HepG2 (cell line): ENCODE measurements around the gene CTSS. TPM values are rescaled to one million over a fixed set of nuclear protein-coding genes. Genes with fewer than 3 reads are reported as not detected.

Experiments used
- ATAC-seq: fragments of 200-7000 bp; cut with Tn5 transposase; 3 replicates; pipeline ENCODE4 v1.9.1; 2020; ENCODE audit warnings: mild to moderate bottlenecking, moderate library complexity
- BruUV-seq: library from RNA; stranded (reverse); fragments of 400-500 nt; replicated peaks from 2 replicates; lab custom pipeline; 2021; lab: Mats Ljungman, UMichigan
- CTCF ChIA-PET: fragments of 300-600 bp; formaldehyde crosslinking; extraction: SDS; loops from one replicate; lab custom pipeline; 2021; ENCODE audit warnings: low total read pairs, inconsistent platforms, low intra/inter-chr PET ratio; lab: Yijun Ruan, JAX
- POLR2A ChIA-PET: fragments of 350-600 bp; sonication (Branson Sonifier 250); formaldehyde crosslinking; loops from one replicate; lab custom pipeline; 2020; ENCODE audit warnings: antibody characterized with exemption, inconsistent platforms; lab: Yijun Ruan, JAX
- DNase-seq: peaks from one replicate; pipeline ENCODE4 v3.0.0-alpha.2; 2015; ENCODE audit warnings: low spot score
- FAIRE-seq: peaks from 3 replicates; lab custom pipeline; 2011; peaks lifted over from hg19 to GRCh38; lab: Jason Lieb, UNC
- H2AFZ ChIP-seq: one replicate; pipeline ENCODE4 v1.6.1; 2011; ENCODE audit warnings: low read length, inconsistent platforms
- H3K27ac ChIP-seq: fragments of 300-600 bp; 3 replicates; pipeline ENCODE4 v1.8.0; 2011; ENCODE audit warnings: mixed run types, mild to moderate bottlenecking, mixed read lengths, low read length, inconsistent platforms; ENCODE audit not compliant: insufficient read depth; ENCODE audit errors: extremely low read length
- H3K27me3 ChIP-seq, 2 experiments: fragments of 200-600 bp in 1 of 2; 2 replicates in 1 of 2; 3 replicates in 1 of 2; pipeline versions ENCODE4 v1.6.0 to v1.8.0; 2011; ENCODE audit warnings: low read length in 2 of 2, mild to moderate bottlenecking in 2 of 2, moderate library complexity in 2 of 2, inconsistent platforms in 1 of 2; ENCODE audit not compliant: insufficient read depth in 2 of 2, control insufficient read depth in 1 of 2
- H3K36me3 ChIP-seq, 2 experiments: fragments of 200-600 bp in 1 of 2; replicated peaks in 1 of 2; 2 replicates in 1 of 2; 3 replicates in 1 of 2; pipeline versions ENCODE4 v1.5.1 to v1.8.0; 2011; ENCODE audit warnings: low read length in 2 of 2, inconsistent platforms in 1 of 2; ENCODE audit not compliant: insufficient read depth in 2 of 2, control insufficient read depth in 1 of 2
- H3K4me1 ChIP-seq: 2 replicates; pipeline ENCODE4 v1.5.1; 2012; ENCODE audit warnings: low read length, inconsistent platforms; ENCODE audit not compliant: insufficient read depth
- H3K4me2 ChIP-seq: 2 replicates; pipeline ENCODE4 v1.6.0; 2011; ENCODE audit warnings: low read depth, low read length, inconsistent platforms
- H3K4me3 ChIP-seq, 3 experiments: fragments of 200-600 bp in 1 of 3; sonication (generic), shearing (Covaris generic) in 1 of 3; replicated peaks in 1 of 3; 2 replicates each; pipeline ENCODE4 v1.5.1; 2011 to 2016; ENCODE audit warnings: low read length in 3 of 3, inconsistent platforms in 2 of 3, low read depth in 2 of 3, mild to moderate bottlenecking in 2 of 3, control low read depth in 1 of 3, mixed read lengths in 1 of 3; ENCODE audit not compliant: insufficient read depth in 1 of 3
- H3K79me2 ChIP-seq: one replicate; pipeline ENCODE4 v1.6.1; 2011; ENCODE audit warnings: low read length, inconsistent platforms; ENCODE audit not compliant: insufficient read depth
- H3K9ac ChIP-seq: 2 replicates; pipeline ENCODE4 v1.6.0; 2011; ENCODE audit warnings: mild to moderate bottlenecking, low read depth, low read length, inconsistent platforms; ENCODE audit not compliant: insufficient read depth
- H3K9me3 ChIP-seq: 2 replicates; pipeline ENCODE4 v1.5.1; 2012; ENCODE audit warnings: mild to moderate bottlenecking, low read length
- H4K20me1 ChIP-seq: 2 replicates; pipeline ENCODE4 v1.6.0; 2011; ENCODE audit warnings: inconsistent platforms, mild to moderate bottlenecking, low read length, moderate library complexity; ENCODE audit not compliant: insufficient read depth
- ASH2L ChIP-seq: fragments of 300-600, 200-600 bp; sonication (generic); IDR thresholded peaks from 2 replicates; pipeline ENCODE4 v1.7.0; 2017; ENCODE audit warnings: low read depth, mild to moderate bottlenecking, moderate library complexity, mixed read lengths, low read length; ENCODE audit not compliant: insufficient read length
- E2F2 ChIP-seq: sonication (generic); formaldehyde crosslinking; IDR thresholded peaks from 2 replicates; pipeline ENCODE4 v1.4.0; 2020; ENCODE audit warnings: missing genetic modification reagents, borderline replicate concordance
- ELF1 ChIP-seq: sonication (generic); formaldehyde crosslinking; IDR thresholded peaks from 2 replicates; pipeline ENCODE4 v1.4.0; 2020; ENCODE audit warnings: missing genetic modification reagents
- HCFC1 ChIP-seq: fragments of 150-350 bp; IDR thresholded peaks from 2 replicates; pipeline ENCODE4 v1.6.1; 2014; ENCODE audit warnings: low read depth, low read length
- HNRNPK ChIP-seq: fragments of 200-400 bp; formaldehyde crosslinking; IDR thresholded peaks from 2 replicates; pipeline ENCODE4 v1.6.1; 2018; ENCODE audit warnings: low read length, low read depth, moderate library complexity, mild to moderate bottlenecking; ENCODE audit not compliant: poor library complexity, severe bottlenecking
- KDM2A ChIP-seq: sonication (generic); formaldehyde crosslinking; IDR thresholded peaks from 2 replicates; pipeline ENCODE4 v1.4.0; 2020; ENCODE audit warnings: low read depth, missing genetic modification reagents, borderline replicate concordance
- MAFG ChIP-seq: sonication (generic); formaldehyde crosslinking; IDR thresholded peaks from 2 replicates; pipeline ENCODE4 v1.5.1; 2020; ENCODE audit warnings: mild to moderate bottlenecking, missing genetic modification reagents
- NCOA1 ChIP-seq: sonication (generic); formaldehyde crosslinking; IDR thresholded peaks from 2 replicates; pipeline ENCODE4 v1.9.0; 2021; ENCODE audit warnings: missing genetic modification reagents
- NFKBIZ ChIP-seq: IDR thresholded peaks from 2 replicates; pipeline ENCODE4 v1.6.1; 2018; ENCODE audit warnings: missing genetic modification reagents, missing compliant biosample characterization
- PHF8 ChIP-seq: sonication (generic); formaldehyde crosslinking; IDR thresholded peaks from 2 replicates; pipeline ENCODE4 v1.5.0; 2020; ENCODE audit warnings: missing genetic modification reagents
- SP5 ChIP-seq: IDR thresholded peaks from 2 replicates; pipeline ENCODE4 v1.6.1; 2016; ENCODE audit warnings: low read depth, borderline replicate concordance
- ZBTB26 ChIP-seq: IDR thresholded peaks from 2 replicates; pipeline ENCODE4 v1.6.1; 2016; ENCODE audit warnings: missing compliant biosample characterization, missing genetic modification reagents, borderline replicate concordance
- ZNF20 ChIP-seq: sonication (generic); formaldehyde crosslinking; IDR thresholded peaks from 2 replicates; pipeline ENCODE4 v1.4.0; 2020; ENCODE audit warnings: mild to moderate bottlenecking, moderate library complexity, missing genetic modification reagents
- ZNF34 ChIP-seq: sonication (generic); formaldehyde crosslinking; IDR thresholded peaks from 2 replicates; pipeline ENCODE4 v1.4.0; 2020; ENCODE audit warnings: mild to moderate bottlenecking, missing genetic modification reagents, borderline replicate concordance
- ZNF44 ChIP-seq: sonication (generic); formaldehyde crosslinking; IDR thresholded peaks from 2 replicates; pipeline ENCODE4 v1.5.1; 2020; ENCODE audit warnings: mild to moderate bottlenecking, missing genetic modification reagents
- ZNF615 ChIP-seq: sonication (generic); formaldehyde crosslinking; IDR thresholded peaks from 2 replicates; pipeline ENCODE4 v1.5.0; 2020; ENCODE audit warnings: mild to moderate bottlenecking, missing genetic modification reagents, borderline replicate concordance
- ZNF879 ChIP-seq: sonication (generic); formaldehyde crosslinking; IDR thresholded peaks from 2 replicates; pipeline ENCODE4 v1.8.1; 2023; ENCODE audit warnings: missing genetic modification reagents
- WGBS: methylation state at CpG from one replicate; pipeline ENCODE4 v1.1.6; 2017; ENCODE audit warnings: low lambda C conversion rate; 5-methylcytosine and 5-hydroxymethylcytosine counted together
- in situ Hi-C: cut with HindIII; loops from 2 replicates; pipeline ENCODE4 v1.10.0; 2017; ENCODE audit warnings: low pct_unique_long_range_greater_than_20kb; ENCODE audit not compliant: extremely low pct_ligation_motif_present
- intact Hi-C: fragments of 100-400 bp; cut with micrococcal nuclease; formaldehyde crosslinking; loops from one replicate; pipeline ENCODE4 v1.10.0; 2022; ENCODE audit not compliant: unreplicated experiment
- polyA plus RNA-seq, 8 experiments: library from polyadenylated mRNA; depleted of rRNA in 3 of 8; stranded (reverse) in 7 of 8; unstranded in 1 of 8; fragments of >200 nt; fragmentation: Illumina TruSeq in 4 of 8; extraction: Trizol in 4 of 8; gene quantifications; 2 replicates each; pipeline versions ENCODE4 v1.2.1 to v1.2.3, GENCODE V29; 2011 to 2016; ENCODE audit warnings: low read depth in 4 of 8, missing spikeins in 1 of 8, mixed read lengths in 1 of 8; ENCODE audit not compliant: insufficient read depth in 1 of 8
- total RNA-seq, 5 experiments: library from RNA; depleted of rRNA; stranded (reverse); fragments of >200 nt; fragmentation: Illumina TruSeq; extraction: Trizol; gene quantifications; 2 replicates each; pipeline ENCODE4 v1.2.3, GENCODE V29; 2016; ENCODE audit warnings: low read depth in 1 of 5

The CTSS gene
- total and polyA plus RNA-seq, 2 of the 13 experiments (the other 11 are each of a cell fraction or from before 2014, with no cell fraction given): 0.33 to 1.0 TPM

- Histone ChIP-seq H3K27me3 (no peaks in the 10 kb centered on the region), H3K27ac (no peak overlapping the region), H4K20me1 (no peaks in the 10 kb centered on the region), H3K4me3 (no peak overlapping the region), H3K4me2 (no peak overlapping the region), H2AFZ (no peak overlapping the region), H3K9me3 (no peaks in the 10 kb centered on the region), H3K4me1 (no peaks in the 10 kb centered on the region), H3K36me3 (no peaks in the 10 kb centered on the region), H3K79me2 (no peaks in the 10 kb centered on the region), H3K9ac (no peak overlapping the region)
- BruUV-seq: no TSS peak
- FAIRE-seq (no peak), DNase-seq (no peak), ATAC-seq (no peak)
- in situ Hi-C loops: no loop called here
- intact Hi-C loops: no loop called here
- CTCF ChIA-PET: no interaction called here
- TF ChIP-seq HNRNPK (peak; percentile 27), SP5 (CRISPR knock-in tag) (no peak)
- WGBS: 53% methylated on average over 3 of the region's 3 CpGs
- POLR2A ChIA-PET: no interaction called here
These were observed 14.9 kb upstream of the CTSS start for GRCh38 chr1:150780510-150780909.

GRCh38 chr1:150778409-150778808 is 12.8 kb upstream of the CTSS start:
- no peak overlapping the region for H3K4me3 ChIP-seq
- CTCF ChIA-PET: no interaction called here
- in situ Hi-C loops: no loop called here
- ATAC-seq (no peak), DNase-seq (no peak), FAIRE-seq (no peak)
- POLR2A ChIA-PET: no interaction called here
- intact Hi-C loops: no loop called here
- H3K79me2 ChIP-seq: no peaks in the 10 kb centered on the region
- BruUV-seq: no TSS peak
- H3K4me1 ChIP-seq: no peaks in the 10 kb centered on the region
- no peak overlapping the region for H3K27ac ChIP-seq
- no peak overlapping the region for H2AFZ ChIP-seq
- no peak overlapping the region for H3K9ac ChIP-seq
- no peak overlapping the region for H3K4me2 ChIP-seq
- H4K20me1 ChIP-seq: no peaks in the 10 kb centered on the region
- no peaks in the 10 kb centered on the region for H3K9me3 ChIP-seq
- H3K27me3 ChIP-seq: no peaks in the 10 kb centered on the region
- 0% methylated on average over 1 of the region's 1 CpG for WGBS
- H3K36me3 ChIP-seq: no peaks in the 10 kb centered on the region
- TF ChIP-seq NCOA1 (CRISPR knock-in tag) (no peak), ELF1 (no peak), ZNF20 (CRISPR knock-in tag) (no peak), HCFC1 (no peak), ZNF879 (CRISPR knock-in tag) (no peak), PHF8 (no peak), E2F2 (CRISPR knock-in tag) (no peak), ZNF615 (no peak), KDM2A (CRISPR knock-in tag) (no peak), ASH2L (no peak), MAFG (no peak), ZNF34 (CRISPR knock-in tag) (no peak), ZBTB26 (no peak), ZNF44 (CRISPR knock-in tag) (no peak), NFKBIZ (CRISPR knock-in tag) (no peak)
